Prostate gland (tissue), 2 donors: ENCODE results near the gene SMDT1. TPM values are rescaled to one million over a fixed set of nuclear protein-coding genes. Genes with fewer than 3 reads are reported as not detected.

Experiments used
- DNase-seq: peaks from one replicate; pipeline ENCODE4 v3.0.0-alpha.2; 2019; ENCODE audit warnings: low spot score
- H3K27ac ChIP-seq, 2 donors: fragments of 200-600 bp; sonication (generic); 2 replicates each; pipeline ENCODE4 v1.5.1; 2017 to 2019
- H3K27me3 ChIP-seq: fragments of 200-600 bp; sonication (generic); replicated peaks from 2 replicates; pipeline ENCODE4 v1.5.1; 2019; ENCODE audit not compliant: insufficient read depth
- H3K36me3 ChIP-seq, 2 donors: fragments of 200-600 bp; sonication (generic); 1 replicate in 1 of 2; 2 replicates in 1 of 2; pipeline versions ENCODE4 v1.5.1 to v1.8.1; 2017 to 2019
- H3K4me1 ChIP-seq: fragments of 200-600 bp; sonication (generic); replicated peaks from 2 replicates; pipeline ENCODE4 v1.5.1; 2019
- H3K4me3 ChIP-seq, 2 donors: fragments of 200-600 bp; sonication (generic); 2 replicates each; pipeline ENCODE4 v1.5.1; 2017 to 2019
- H3K9me3 ChIP-seq: fragments of 200-600 bp; sonication (generic); 2 replicates; pipeline ENCODE4 v1.5.1; 2017
- CTCF ChIP-seq, 4 experiments: fragments of 200-600 bp in 2 of 4; fragments of 450-650 bp in 2 of 4; sonication (generic) in 2 of 4; IDR thresholded peaks; 1 replicate in 3 of 4; 2 replicates in 1 of 4; pipeline ENCODE4 v1.5.1; 2016 to 2019; ENCODE audit warnings: antibody characterized with exemption in 4 of 4, mild to moderate bottlenecking in 2 of 4, moderate library complexity in 2 of 4
- POLR2A ChIP-seq: fragments of 450-650 bp; IDR thresholded peaks from one replicate; pipeline ENCODE4 v1.6.1; 2016; ENCODE audit warnings: antibody characterized with exemption, mild to moderate bottlenecking
- POLR2AphosphoS5 ChIP-seq: sonication (generic); formaldehyde crosslinking; IDR thresholded peaks from one replicate; pipeline ENCODE4 v1.6.1; 2017; ENCODE audit warnings: antibody characterized with exemption
- WGBS: methylation state at CpG from one replicate; pipeline ENCODE4 v1.1.5; 2018; 5-methylcytosine and 5-hydroxymethylcytosine counted together
- intact Hi-C: fragments of 100-400 bp; cut with DNase I; formaldehyde crosslinking; loops from one replicate; pipeline ENCODE4 v1.14.2; 2022
- total RNA-seq, 2 donors: library from RNA; depleted of rRNA; stranded (reverse); fragments of >200 nt; gene quantifications; one replicate each; pipeline ENCODE4 v1.1.0, GENCODE V29; 2016

SMDT1 gene
- total RNA-seq, 2 donors from 2014 or later: 19.1 to 35.8 TPM

GRCh38 chr22:42084874-42085273 is 5.4 kb downstream of the SMDT1 start:
- no peaks in the 10 kb centered on the region for H3K27me3 ChIP-seq
- intact Hi-C loops: no loop called here
- peaks cover 11% of the 10 kb centered on the region for H3K4me1 ChIP-seq
- no peaks in the 10 kb centered on the region for H3K9me3 ChIP-seq
- TF ChIP-seq POLR2AphosphoS5 (no peak), POLR2A (no peak), CTCF (IDR thresholded peaks at IDR 0.05) (no peak)
- H3K36me3 ChIP-seq: peaks cover 0 to 5% of the 10 kb centered on the region in 2 donors
- H3K4me3 ChIP-seq: no peak overlapping the region
- DNase-seq: no peak
- 95% methylated on average over 8 of the region's 8 CpGs for WGBS
- no peak overlapping the region for H3K27ac ChIP-seq

GRCh38 chr22:42086051-42086450 is 6.6 kb downstream of the SMDT1 start:
- no peak for DNase-seq
- H3K36me3 ChIP-seq: peaks cover 0 to 5% of the 10 kb centered on the region in 2 donors
- TF ChIP-seq POLR2A (no peak), CTCF (IDR thresholded peaks at IDR 0.05) (no peak), POLR2AphosphoS5 (no peak)
- no peak overlapping the region for H3K27ac ChIP-seq
- H3K9me3 ChIP-seq: no peaks in the 10 kb centered on the region
- H3K4me3 ChIP-seq: no peak overlapping the region
- peaks cover 11% of the 10 kb centered on the region for H3K4me1 ChIP-seq
- WGBS: 65% methylated on average over 6 of the region's 6 CpGs
- intact Hi-C loops: no loop called here
- no peaks in the 10 kb centered on the region for H3K27me3 ChIP-seq

- DNase-seq: peak; percentile 100
- TF ChIP-seq POLR2A (peak; percentile 90), POLR2AphosphoS5 (peak; percentile 100), CTCF (IDR thresholded peaks at IDR 0.05) (peak; percentile 87 to 100 (median 94))
- peak within 1 kb of the TSS; percentile 62 to 68 for H3K4me3 ChIP-seq
- H3K36me3 ChIP-seq: peaks cover 0 to under 1% of the 10 kb centered on the region in 2 donors
- WGBS: under 1% methylated on average over 66 of the region's 71 CpGs
- intact Hi-C loops: loop anchor here (2.0 kb wide), 1 partner anchor 346 kb away; no protein-coding TSS in a partner anchor
- H3K9me3 ChIP-seq: no peaks in the 10 kb centered on the region
- H3K27me3 ChIP-seq: no peaks in the 10 kb centered on the region
- H3K27ac ChIP-seq: peak within 1 kb of the TSS; percentile 90 to 92
- H3K4me1 ChIP-seq: no peaks in the 10 kb centered on the region
Measured at GRCh38 chr22:42090596-42091454, 11.3 kb downstream of the SMDT1 start, which contains the start of gene NDUFA6. Gene NDUFA6 (minus strand): TSS chr22:42090772. CDS start chr22:42090744, 28 bp downstream.

GRCh38 chr22:42091455-42091782 is 11.9 kb downstream of the SMDT1 start:
- TF ChIP-seq POLR2AphosphoS5 (no peak), CTCF (IDR thresholded peaks at IDR 0.05) (no peak), POLR2A (no peak)
- Histone ChIP-seq H3K36me3 (no peaks in the 10 kb centered on the region), H3K4me3 (peak overlapping the region; percentile 62 to 68), H3K27me3 (no peaks in the 10 kb centered on the region), H3K9me3 (no peaks in the 10 kb centered on the region), H3K27ac (peak overlapping the region; percentile 85 to 92), H3K4me1 (no peaks in the 10 kb centered on the region)
- no peak for DNase-seq
- WGBS: 27% methylated on average over 7 of the region's 7 CpGs
- intact Hi-C loops: loop anchor here (2.0 kb wide), 1 partner anchor 345 kb away; no protein-coding TSS in a partner anchor
